ENCODE measurements around the gene NSUN7.

DNA sequence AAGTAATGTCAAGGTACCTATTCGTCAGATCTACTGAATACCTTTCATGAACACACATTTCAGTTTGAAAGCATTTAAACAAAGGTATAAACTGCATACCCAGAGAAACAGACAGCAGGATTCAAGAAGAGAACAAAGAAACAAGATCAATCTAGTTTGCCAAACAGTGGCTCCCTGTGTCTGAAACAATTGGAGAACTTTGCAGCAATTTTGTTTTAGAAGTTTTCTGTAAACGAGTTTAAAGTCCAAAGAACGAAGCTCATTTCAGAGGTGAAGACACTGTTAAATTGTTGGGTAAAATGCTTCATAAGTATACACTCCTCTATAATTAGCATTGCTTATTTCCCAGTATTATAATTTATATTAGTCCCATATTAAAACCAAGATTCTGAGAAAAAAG, 21.4 kb upstream of the NSUN7 start:
- TF ChIP-seq FOXM1 (IDR thresholded peaks at IDR 0.05; ENCODE audit: borderline replicate concordance) (no peak), TARDBP (IDR thresholded peaks at IDR 0.05) (no peak), L3MBTL2 (conservative IDR thresholded peaks at IDR 0.05) (no peak)
